Measurements from ENCODE around the gene CD79A.

CD79A gene

DNA sequence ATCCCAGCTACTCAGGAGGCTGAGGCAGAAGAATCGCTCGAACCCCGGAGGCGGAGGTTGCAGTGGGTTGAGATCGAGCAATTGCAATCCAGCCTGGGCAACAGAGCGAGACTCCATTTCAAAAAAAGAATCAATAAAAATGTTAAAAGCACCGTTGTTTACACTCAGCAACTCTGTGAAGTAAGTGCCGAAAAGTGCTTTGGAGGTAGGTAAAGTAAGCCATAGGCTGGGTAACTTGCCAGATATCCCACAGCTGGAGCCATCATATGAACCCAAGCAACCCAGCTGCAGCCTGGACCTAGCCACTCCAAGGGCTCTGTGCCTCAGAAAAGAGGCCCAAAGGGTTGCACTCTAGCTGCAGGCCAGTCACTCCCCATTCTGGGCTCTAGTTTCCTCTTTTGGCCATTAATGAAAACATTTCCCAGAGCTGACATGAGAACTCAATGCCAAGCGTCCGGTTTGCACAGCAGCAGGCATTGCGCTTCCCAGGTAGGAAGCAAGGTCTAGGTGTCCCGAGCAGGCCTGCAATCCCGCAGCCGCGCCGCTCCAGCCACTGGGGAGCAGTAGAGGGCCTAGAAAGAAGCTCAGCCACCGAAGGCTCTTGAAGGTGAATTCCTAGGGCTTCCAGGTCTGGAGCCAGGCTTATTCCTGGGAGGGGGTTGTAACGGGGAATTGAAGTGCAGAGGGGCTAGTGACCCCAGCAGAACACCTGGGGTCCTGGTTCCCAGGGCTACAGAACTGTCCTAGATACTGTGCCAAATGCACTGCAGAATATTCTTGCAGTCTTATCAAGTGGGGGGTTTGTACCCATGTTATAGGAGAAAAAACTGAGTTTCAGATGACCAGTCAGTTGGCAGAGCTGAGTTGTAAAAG lies 4.1 kb upstream of the CD79A start:
- TF ChIP-seq, protein P1, sequence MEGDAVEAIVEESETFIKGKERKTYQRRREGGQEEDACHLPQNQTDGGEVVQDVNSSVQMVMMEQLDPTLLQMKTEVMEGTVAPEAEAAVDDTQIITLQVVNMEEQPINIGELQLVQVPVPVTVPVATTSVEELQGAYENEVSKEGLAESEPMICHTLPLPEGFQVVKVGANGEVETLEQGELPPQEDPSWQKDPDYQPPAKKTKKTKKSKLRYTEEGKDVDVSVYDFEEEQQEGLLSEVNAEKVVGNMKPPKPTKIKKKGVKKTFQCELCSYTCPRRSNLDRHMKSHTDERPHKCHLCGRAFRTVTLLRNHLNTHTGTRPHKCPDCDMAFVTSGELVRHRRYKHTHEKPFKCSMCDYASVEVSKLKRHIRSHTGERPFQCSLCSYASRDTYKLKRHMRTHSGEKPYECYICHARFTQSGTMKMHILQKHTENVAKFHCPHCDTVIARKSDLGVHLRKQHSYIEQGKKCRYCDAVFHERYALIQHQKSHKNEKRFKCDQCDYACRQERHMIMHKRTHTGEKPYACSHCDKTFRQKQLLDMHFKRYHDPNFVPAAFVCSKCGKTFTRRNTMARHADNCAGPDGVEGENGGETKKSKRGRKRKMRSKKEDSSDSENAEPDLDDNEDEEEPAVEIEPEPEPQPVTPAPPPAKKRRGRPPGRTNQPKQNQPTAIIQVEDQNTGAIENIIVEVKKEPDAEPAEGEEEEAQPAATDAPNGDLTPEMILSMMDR (IDR thresholded peaks at IDR 0.05), result peak; percentile 45

DNA sequence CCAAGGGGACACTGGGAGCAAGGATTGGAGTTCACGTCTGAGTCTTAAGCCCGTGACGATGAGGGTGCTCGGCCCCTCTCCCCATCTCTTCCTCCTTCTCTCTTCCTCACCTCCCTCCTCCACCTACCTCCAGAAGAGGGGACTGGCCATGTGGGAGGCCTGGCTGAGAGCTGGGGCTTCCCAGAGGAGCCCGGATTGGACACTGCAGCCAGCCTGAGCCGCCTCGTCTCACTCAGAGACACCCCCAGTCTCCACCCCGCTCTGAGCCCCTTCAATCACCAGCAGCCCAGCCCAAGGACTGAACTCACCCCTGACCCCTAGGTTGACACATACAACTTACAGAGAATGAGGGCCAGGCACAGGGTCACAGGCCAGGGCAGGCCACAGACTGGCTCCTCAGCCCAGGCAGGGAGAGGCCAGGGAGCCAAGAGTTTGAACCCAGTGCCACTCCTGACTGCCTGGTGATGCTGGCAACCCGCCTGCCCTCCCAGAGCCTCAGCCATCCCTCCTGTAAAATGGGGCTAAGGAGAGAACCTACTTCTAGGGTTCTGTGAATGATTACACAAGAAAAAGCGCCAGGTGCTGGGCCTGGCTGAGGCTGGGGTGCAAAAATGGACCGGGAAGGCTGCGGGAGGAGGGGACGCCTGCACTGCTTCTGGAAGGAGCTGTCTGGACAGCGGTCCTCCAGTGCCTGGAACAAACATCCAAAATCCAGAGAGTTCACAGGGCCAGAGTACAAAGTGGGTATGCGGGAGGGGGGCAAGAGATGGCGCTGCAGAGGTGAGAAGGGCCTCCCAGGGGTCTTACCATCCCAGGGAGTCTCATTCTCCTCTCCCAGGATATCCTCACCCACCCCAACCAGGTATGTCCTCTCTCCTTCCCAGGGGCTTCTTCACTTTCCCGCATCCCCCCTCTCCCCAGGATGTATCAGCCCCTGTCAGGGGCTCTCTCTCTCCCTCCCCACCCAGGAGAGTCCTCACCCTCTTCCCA lies 1.1 kb downstream of the CD79A start:
- TF ChIP-seq, protein P1 (IDR thresholded peaks at IDR 0.05), result no peak

DNA sequence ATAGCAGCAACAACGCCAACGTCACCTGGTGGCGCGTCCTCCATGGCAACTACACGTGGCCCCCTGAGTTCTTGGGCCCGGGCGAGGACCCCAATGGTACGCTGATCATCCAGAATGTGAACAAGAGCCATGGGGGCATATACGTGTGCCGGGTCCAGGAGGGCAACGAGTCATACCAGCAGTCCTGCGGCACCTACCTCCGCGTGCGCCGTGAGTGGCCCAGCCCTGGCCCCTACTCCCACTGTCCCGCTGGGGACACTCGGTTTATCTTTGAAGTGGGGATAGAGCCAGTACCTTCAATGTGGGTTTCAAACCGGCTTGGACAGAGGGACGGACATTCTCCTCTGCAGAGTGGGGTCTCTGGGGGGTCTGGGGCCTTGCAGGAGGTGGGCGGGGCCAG lies 2.0 kb downstream of the CD79A start:
- TF ChIP-seq, protein P1 (IDR thresholded peaks at IDR 0.05), result no peak

DNA sequence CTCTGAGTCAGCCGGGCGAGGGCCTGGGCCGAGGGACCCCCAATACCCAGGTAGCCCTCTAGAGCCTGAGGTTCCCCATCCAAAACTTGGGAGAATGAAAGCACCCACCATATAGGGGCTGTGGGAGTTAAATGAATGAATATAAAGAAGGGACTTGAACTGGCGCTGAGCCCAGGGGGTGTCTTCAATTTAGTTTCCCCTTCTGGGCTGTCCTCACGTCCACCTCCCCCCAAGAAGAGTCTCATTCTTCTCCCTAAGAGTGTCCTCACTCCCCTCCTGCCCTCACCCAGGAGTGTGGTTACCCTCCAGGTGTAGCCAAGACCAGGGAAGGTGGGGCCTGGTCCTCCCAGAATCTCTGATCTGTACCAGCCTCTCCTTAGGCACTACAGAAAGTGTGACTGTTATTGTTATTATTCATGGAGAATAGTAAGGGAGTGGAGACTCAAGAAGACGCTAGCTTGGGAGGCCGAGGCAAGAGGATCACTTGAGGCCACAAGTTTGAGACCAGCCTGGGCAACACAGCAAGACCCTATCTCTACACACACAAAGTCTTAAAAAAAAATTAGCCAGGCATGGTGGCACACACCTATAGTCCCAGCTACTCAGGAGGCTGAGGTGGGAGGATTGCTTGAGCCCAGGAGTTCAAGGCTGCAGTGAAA lies 2.7 kb downstream of the CD79A start:
- TF ChIP-seq, protein P1 (IDR thresholded peaks at IDR 0.05), result no peak

DNA sequence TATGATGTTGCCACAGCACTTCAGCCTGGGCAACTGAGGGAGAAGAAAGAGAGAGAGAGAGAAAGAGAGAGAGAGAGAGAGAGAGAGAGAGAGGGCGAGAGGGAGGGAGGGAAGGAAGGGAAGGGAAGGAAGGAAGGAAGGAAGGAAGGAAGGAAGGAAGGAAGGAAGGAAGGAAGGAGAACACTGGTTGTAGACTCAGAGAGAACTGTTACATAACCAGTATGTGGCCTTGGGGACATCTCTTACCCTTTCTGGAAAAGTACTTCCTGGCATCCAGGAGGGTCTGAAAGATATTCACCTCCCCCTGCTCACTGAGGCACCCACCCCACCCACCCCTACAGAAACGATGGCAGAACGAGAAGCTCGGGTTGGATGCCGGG lies 3.2 kb downstream of the CD79A start:
- TF ChIP-seq, protein P1 (IDR thresholded peaks at IDR 0.05), result no peak

DNA sequence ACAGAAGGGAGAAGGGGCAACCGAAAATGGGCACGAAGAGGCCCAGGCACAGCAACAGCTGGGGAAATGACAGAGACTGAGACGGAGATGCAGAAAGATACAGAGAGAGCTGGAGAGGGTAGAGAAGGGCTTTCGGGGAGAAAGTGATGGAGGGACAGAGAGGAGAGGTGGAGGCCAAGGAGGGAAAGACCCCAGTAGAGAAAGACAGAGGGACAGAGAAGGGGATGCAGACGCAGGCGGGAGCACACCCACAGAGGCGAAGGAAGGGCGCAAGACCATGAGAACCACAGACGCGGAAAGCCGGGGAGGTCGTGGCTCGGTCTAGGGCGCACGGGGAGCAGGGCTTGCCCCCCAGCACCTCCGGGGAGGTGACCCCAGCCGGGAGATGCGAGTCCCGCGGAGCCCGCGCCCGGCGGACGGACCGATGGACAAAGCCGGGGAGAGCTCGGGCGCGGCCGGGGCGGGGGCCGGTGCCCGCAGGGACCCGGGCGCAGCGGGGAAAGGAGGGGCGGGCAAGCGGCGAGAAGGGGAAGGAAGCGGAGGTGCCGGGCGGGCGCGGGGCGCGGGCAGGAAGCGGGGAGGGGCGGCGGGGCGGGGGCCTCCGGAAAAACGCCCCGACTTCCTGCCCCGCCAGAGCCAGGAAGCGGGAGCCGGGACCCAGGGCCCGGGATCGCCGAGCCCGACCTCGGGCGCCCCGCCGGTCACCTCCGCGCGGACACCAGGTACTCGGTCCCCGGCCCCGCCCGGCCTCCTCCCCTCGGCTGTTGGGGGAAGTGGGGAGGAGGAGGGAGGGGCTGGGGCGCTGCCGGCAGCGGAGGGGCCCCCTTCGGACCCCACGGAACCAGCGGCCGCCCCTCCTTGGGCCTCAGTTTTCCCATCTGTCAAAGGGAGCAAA lies 5.7 kb downstream of the CD79A start, which contains the start of gene ARHGEF1:
Gene ARHGEF1 (plus strand): TSS at position 617 of the 895 bp plus-strand sequence. CDS start 4,899 bp downstream, outside the sequence.
- TF ChIP-seq, protein P1 (IDR thresholded peaks at IDR 0.05), result no peak
